Adrenal gland (tissue), 19 donors: Measurements from ENCODE around the gene FHL1. TPM values are rescaled to one million over a fixed set of nuclear protein-coding genes. Genes with fewer than 3 reads are reported as not detected.

Experiments used
- DNase-seq, 7 donors: peaks; one replicate each; pipeline ENCODE4 v3.0.0-alpha.2; 2019 to 2020
- H3K27ac ChIP-seq, 5 donors: fragments of 200-600 bp; sonication (generic) in 4 of 5; 1 replicate in 3 of 5; 2 replicates in 2 of 5; pipeline versions ENCODE4 v1.5.1 to v1.8.0; 2016 to 2020; ENCODE audit warnings: mild to moderate bottlenecking in 1 of 5
- H3K27me3 ChIP-seq: fragments of 200-600 bp; 2 replicates; pipeline ENCODE4 v1.8.0; 2021
- H3K36me3 ChIP-seq, 2 donors: fragments of 200-600 bp; replicated peaks in 1 of 2; 1 replicate in 1 of 2; 2 replicates in 1 of 2; pipeline versions ENCODE4 v1.5.1 to v1.8.0; 2018 to 2022
- H3K4me1 ChIP-seq, 2 donors: fragments of 200-600 bp; replicated peaks in 1 of 2; 1 replicate in 1 of 2; 2 replicates in 1 of 2; pipeline versions ENCODE4 v1.5.1 to v1.8.0; 2018 to 2021
- H3K4me3 ChIP-seq, 4 donors: fragments of 200-600 bp; sonication (generic) in 3 of 4; one replicate each; pipeline ENCODE4 v1.5.1; 2016 to 2018
- H3K9me3 ChIP-seq, 3 donors: fragments of 200-600 bp; sonication (generic) in 1 of 3; replicated peaks in 1 of 3; 1 replicate in 2 of 3; 2 replicates in 1 of 3; pipeline versions ENCODE4 v1.5.1 to v1.8.0; 2016 to 2021
- CTCF ChIP-seq, 6 experiments: fragments of 450-650 bp in 4 of 6; fragments of 200-600 bp in 2 of 6; sonication (generic) in 1 of 6; IDR thresholded peaks; 1 replicate in 5 of 6; 2 replicates in 1 of 6; pipeline versions ENCODE4 v1.5.1 to v1.8.0; 2016 to 2021; ENCODE audit warnings: antibody characterized with exemption in 6 of 6, mild to moderate bottlenecking in 2 of 6, moderate library complexity in 1 of 6
- POLR2A ChIP-seq, 2 donors: fragments of 450-650 bp; IDR thresholded peaks; one replicate each; pipeline ENCODE4 v1.6.1; 2017; ENCODE audit warnings: antibody characterized with exemption in 2 of 2, mild to moderate bottlenecking in 2 of 2, moderate library complexity in 1 of 2
- WGBS, 4 donors: extraction: QIAGEN DNeasy Blood & Tissue Kit in 2 of 4; methylation state at CpG; one replicate each; pipeline versions ENCODE4 v1.1.5 to v1.1.7; 2013 to 2017; 5-methylcytosine and 5-hydroxymethylcytosine counted together
- intact Hi-C, 2 donors: fragments of 100-400 bp; cut with DNase I; formaldehyde crosslinking; loops; one replicate each; pipeline versions ENCODE4 v1.14.1 to v1.15.0; 2022 to 2023
- long read RNA-seq, 10 donors: library from polyadenylated mRNA in 3 of 10; unstranded in 2 of 10; stranded (forward) in 1 of 10; transcript quantifications; one replicate each; pipeline ENCODE4 v2.0.0 and lab custom pipeline, GENCODE V29; 2021 to 2026
- polyA plus RNA-seq, 3 donors: library from polyadenylated mRNA; stranded (reverse); fragments of 200-250 nt in 2 of 3; fragments of 350-450 nt in 1 of 3; fragmentation: Illumina TruSeq in 1 of 3; extraction: RNeasy Lipid Tissue Mini Kit (QIAGEN cat#74804) in 1 of 3; gene quantifications; one replicate each; pipeline ENCODE4 v1.2.3, GENCODE V29; 2013 to 2014
- total RNA-seq, 9 donors: library from RNA; depleted of rRNA in 4 of 9; stranded (reverse); fragments of >200 nt in 4 of 9; fragments of 120-200 nt in 1 of 9; fragmentation: NEBNext Ultra II Directional in 1 of 9; extraction: Animal tissue kit (Norgen Biotek cat#: 25700) in 1 of 9; gene quantifications; one replicate each; pipeline versions ENCODE4 v1.1.0 to v1.2.4, GENCODE V29; 2013 to 2023
- donor health status: healthy with polysubstance abuse.
- donor health status: Bipolar disorder and iron deficiency.
- donor health status: DM: yes; HTN: yes; CAD: no.
- donor health status: DM: no; HTN: no; CAD: no.
- donor health status: DM: no; HTN: no; CAD: no.
- donor health status: DM: yes; HTN: yes; CAD: no.

Gene FHL1
- total RNA-seq (10 to 100 TPM; 23.2 to 72.7 (median 49.9) TPM), polyA plus RNA-seq (10 to 100 TPM; 46.7 to 78.0 (median 50.0) TPM)
- long read RNA-seq, donor 1, transcript FHL1-205 (7 exons, 2,441 nt) = major isoform, 11 of 13 reads
- long read RNA-seq, donor 1, partial matches to known transcripts = 0 of 13 reads
- long read RNA-seq, donor 1, other reads (novel, unspliced or antisense) = 0 of 13 reads
- long read RNA-seq, donor 2, transcript FHL1-205 (7 exons, 2,441 nt) = major isoform, 5 of 8 reads
- long read RNA-seq, donor 2, partial matches to known transcripts = 0 of 8 reads
- long read RNA-seq, donor 2, other reads (novel, unspliced or antisense) = 0 of 8 reads
- long read RNA-seq, donor 3, transcript FHL1-205 (7 exons, 2,441 nt) = major isoform, 15 of 18 reads
- long read RNA-seq, donor 3, partial matches to known transcripts = 0 of 18 reads
- long read RNA-seq, donor 3, other reads (novel, unspliced or antisense) = 0 of 18 reads
- long read RNA-seq, donor 4, partial matches to known transcripts = 0 of 7 reads
- long read RNA-seq, donor 4, other reads (novel, unspliced or antisense) = 2 of 7 reads
- long read RNA-seq, donor 5, transcript FHL1-205 (7 exons, 2,441 nt) = major isoform, 42 of 55 reads
- long read RNA-seq, donor 5, partial matches to known transcripts = 2 of 55 reads
- long read RNA-seq, donor 5, other reads (novel, unspliced or antisense) = 5 of 55 reads
- long read RNA-seq, donor 6, transcript FHL1-205 (7 exons, 2,441 nt) = major isoform, 24 of 45 reads
- long read RNA-seq, donor 6, partial matches to known transcripts = 3 of 45 reads
- long read RNA-seq, donor 6, other reads (novel, unspliced or antisense) = 14 of 45 reads
- long read RNA-seq, donor 7, transcript FHL1-205 (7 exons, 2,441 nt) = major isoform, 5 of 5 reads
- long read RNA-seq, donor 7, partial matches to known transcripts = 0 of 5 reads
- long read RNA-seq, donor 7, other reads (novel, unspliced or antisense) = 0 of 5 reads
- long read RNA-seq, donor 8, transcript FHL1-205 (7 exons, 2,441 nt) = major isoform, 23 of 24 reads
- long read RNA-seq, donor 8, partial matches to known transcripts = 0 of 24 reads
- long read RNA-seq, donor 8, other reads (novel, unspliced or antisense) = 0 of 24 reads
- long read RNA-seq, donor 9, transcript FHL1-205 (7 exons, 2,441 nt) = major isoform, 5 of 7 reads
- long read RNA-seq, donor 9, partial matches to known transcripts = 0 of 7 reads
- long read RNA-seq, donor 9, other reads (novel, unspliced or antisense) = 0 of 7 reads
- long read RNA-seq, donor 10, transcript FHL1-205 (7 exons, 2,441 nt) = major isoform, 5 of 17 reads
- long read RNA-seq, donor 10, partial matches to known transcripts = 8 of 17 reads
- long read RNA-seq, donor 10, other reads (novel, unspliced or antisense) = 0 of 17 reads

GRCh38 chrX:136147315-136147901 is at the start of gene FHL1:
Gene FHL1, plus strand, starts transcription at chrX:136147533.
- peak within 1 kb of the TSS in 3 of 4 donors; percentile 8 to 61 (median 22) for H3K4me3 ChIP-seq
- H3K36me3 ChIP-seq = no peaks in the 10 kb centered on the region
- peaks cover 12% of the 10 kb centered on the region for H3K27me3 ChIP-seq
- H3K9me3 ChIP-seq = no peaks in the 10 kb centered on the region
- intact Hi-C loops = no loop called here
- no peaks in the 10 kb centered on the region for H3K4me1 ChIP-seq
- peak; percentile 10 to 15 for TF ChIP-seq POLR2A (IDR thresholded peaks at IDR 0.05)
- TF ChIP-seq CTCF (IDR thresholded peaks at IDR 0.05) = no peak
- peak; percentile 20 to 62 (median 33) for DNase-seq
- WGBS, 4 donors = 1 to 74% (median 36%) methylated on average over 19 to 63 of the region's 84 CpGs; no CpG with 5 or more reads in 1 of the 4 donors
- H3K27ac ChIP-seq = peak within 1 kb of the TSS in 3 of 5 donors; percentile 32 to 77 (median 49)

- intact Hi-C loops = no loop called here
- H3K36me3 ChIP-seq = no peaks in the 10 kb centered on the region
- H3K27ac ChIP-seq = no peak overlapping the region
- 84 to 94% (median 91%) methylated on average over 23 to 44 of the region's 44 CpGs for WGBS, 4 donors
- no peak for TF ChIP-seq POLR2A (IDR thresholded peaks at IDR 0.05)
- TF ChIP-seq CTCF (IDR thresholded peaks at IDR 0.05) = no peak
- no peaks in the 10 kb centered on the region for H3K9me3 ChIP-seq
- H3K4me1 ChIP-seq = no peaks in the 10 kb centered on the region
- H3K4me3 ChIP-seq = no peak overlapping the region
- H3K27me3 ChIP-seq = no peaks in the 10 kb centered on the region
- DNase-seq = no peak
These were observed 49.2 kb upstream of the FHL1 start for GRCh38 chrX:136097871-136098805.

GRCh38 chrX:136104936-136105335 is 42.4 kb upstream of the FHL1 start:
- H3K4me3 ChIP-seq = no peak overlapping the region
- TF ChIP-seq CTCF (IDR thresholded peaks at IDR 0.05) = no peak
- no peak for TF ChIP-seq POLR2A (IDR thresholded peaks at IDR 0.05)
- H3K27ac ChIP-seq = no peak overlapping the region
- H3K36me3 ChIP-seq = no peaks in the 10 kb centered on the region
- no peak for DNase-seq
- intact Hi-C loops = no loop called here
- no peaks in the 10 kb centered on the region for H3K4me1 ChIP-seq
- no peaks in the 10 kb centered on the region for H3K9me3 ChIP-seq
- no peaks in the 10 kb centered on the region for H3K27me3 ChIP-seq
- WGBS, 4 donors = 32 to 74% (median 42%) methylated on average over 1 of the region's 1 CpG
